ENCODE results near the gene PTPRM.

GRCh38 chr18:8091035-8091434 is 523.9 kb downstream of the PTPRM start:
- TF ChIP-seq POLR2AphosphoS5 (IDR thresholded peaks at IDR 0.05; ENCODE audit: low read depth, low read length): no peak
- no peak for TF ChIP-seq POLR2A (IDR thresholded peaks at IDR 0.05; ENCODE audit: low read depth, low read length)
- no peak for TF ChIP-seq TAF1 (IDR thresholded peaks at IDR 0.05; ENCODE audit: borderline replicate concordance, low read depth, low read length)

Measured in GM12892 (cell line).